Measurements from ENCODE around the gene CNPY1.
"Not testable (repeated sequence)": the region's sequence is repeated elsewhere in the genome, so short reads cannot be mapped to it uniquely, and the experiment has no call there.

The CNPY1 gene

GRCh38 chr7:155577509-155577905 lies 31.1 kb upstream of the CNPY1 start:
- no peak for DNase-seq

GRCh38 chr7:155576900-155577508 lies 30.6 kb upstream of the CNPY1 start:
- no peak for DNase-seq

DNA sequence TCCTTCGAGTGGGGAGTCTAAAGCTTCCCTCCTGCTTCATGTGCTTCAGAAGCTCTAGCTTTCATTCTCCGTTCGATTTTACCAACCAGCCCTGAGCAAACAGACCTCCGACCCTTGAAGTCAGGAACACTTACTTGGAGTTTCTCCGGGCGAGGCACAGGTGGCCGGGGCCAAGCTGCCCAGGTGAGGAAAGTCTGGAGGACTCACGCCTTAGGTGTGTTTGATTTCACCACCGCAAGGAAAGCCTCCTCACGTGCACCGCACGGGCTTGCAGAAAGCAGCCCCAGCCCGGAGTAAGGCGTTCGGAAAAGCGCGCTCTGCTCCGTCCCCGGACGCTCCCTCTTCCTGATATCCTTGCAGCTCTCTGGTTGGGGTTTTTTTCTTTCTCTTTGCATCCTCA lies 30.1 kb upstream of the CNPY1 start:
- DNase-seq, result no peak

DNA sequence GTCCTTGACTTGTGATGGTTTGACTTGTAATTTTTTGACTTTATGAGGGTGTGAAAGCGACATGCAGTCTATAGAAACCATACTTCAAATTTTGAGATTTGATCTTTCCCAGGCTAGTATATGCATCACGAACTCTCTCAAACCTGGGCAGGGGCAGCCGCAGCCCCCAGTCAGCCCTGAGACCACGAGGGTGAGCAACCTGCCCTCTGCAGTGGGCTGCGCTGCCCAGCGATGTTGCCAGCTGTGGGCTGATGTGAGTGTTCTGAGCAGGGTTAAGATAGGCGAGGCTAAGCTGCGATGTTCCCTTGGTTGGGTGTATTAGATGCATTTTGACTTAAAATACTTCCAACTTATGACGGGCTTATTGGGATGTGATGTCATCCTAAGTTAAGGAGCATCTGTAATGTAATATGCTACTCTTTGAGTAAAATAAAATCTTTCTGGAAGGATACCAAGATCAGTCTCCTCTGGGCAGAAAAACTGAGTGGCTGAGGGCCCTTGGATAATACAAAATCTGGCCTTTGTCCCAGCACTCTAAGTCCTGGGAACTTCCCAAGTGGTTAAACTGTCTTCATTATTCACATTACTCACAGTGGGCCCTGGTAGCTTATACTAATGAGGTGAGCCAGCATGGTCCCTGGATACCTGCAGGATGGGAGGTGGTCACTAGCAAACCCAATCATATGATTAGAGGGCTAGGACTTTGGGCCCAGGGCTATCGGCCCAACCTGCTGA lies 28.4 kb upstream of the CNPY1 start:
- DNase-seq, result no peak

GRCh38 chr7:155571581-155572345 lies 25.4 kb upstream of the CNPY1 start:
- DNase-seq, result no peak

DNA sequence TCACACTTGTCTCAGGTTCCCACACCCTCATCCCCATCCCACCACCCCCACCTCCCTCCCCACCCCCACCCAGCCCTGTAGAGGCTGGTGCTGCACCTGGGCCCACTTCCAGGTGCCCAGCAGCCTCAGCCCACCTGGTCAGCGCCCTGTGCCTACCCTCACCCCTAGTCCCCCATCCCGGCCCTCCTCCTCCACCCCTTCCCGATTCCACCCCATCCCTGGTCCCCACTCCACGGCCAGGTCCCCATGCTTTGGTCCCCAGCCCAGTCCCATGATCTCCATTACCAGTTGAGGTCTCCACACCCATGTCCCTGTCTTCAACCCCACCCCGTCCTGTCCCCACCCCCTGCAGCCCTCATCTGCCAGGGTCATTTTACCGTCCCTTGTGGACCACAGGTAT lies 24.6 kb upstream of the CNPY1 start:
- DNase-seq, result no peak

DNA sequence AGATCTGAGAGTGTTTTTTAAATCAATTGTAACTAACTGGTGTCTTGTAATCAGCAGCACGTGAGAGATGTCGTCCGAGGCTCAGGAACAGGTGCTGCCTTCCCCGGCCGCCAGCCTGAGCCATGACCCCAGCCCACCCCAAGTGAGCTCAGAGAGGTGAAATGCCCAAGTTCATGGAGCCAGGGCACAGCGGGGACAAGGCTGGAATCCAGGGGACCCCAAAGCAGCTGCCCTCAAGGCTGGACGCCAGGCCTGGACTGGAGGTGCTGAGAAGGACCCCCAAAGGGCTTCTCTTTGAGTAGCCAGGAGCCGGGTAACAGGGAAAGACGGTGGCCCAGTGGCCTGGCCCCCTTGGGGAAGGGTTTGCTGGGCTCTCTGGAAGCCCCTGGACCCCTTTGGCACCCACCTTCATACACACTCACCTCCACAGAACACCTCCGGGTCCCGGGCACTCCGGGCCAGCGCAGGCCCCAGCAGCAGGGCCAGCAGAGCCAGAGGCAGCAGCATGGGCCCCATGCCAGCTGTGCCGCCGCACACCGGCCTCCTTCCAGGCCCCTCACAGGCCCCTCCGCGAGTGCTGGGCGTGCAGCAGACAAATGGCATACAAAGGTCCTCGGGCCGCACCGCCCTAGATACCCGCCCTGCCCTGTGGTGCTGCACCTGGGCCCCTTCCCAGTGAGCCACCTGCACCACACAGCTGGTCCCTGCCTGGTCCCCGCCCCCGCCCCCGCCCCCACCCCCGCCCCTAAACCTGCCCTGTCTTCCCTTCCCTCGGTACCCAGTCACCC lies 24.0 kb upstream of the CNPY1 start:
- no peak for DNase-seq

DNA sequence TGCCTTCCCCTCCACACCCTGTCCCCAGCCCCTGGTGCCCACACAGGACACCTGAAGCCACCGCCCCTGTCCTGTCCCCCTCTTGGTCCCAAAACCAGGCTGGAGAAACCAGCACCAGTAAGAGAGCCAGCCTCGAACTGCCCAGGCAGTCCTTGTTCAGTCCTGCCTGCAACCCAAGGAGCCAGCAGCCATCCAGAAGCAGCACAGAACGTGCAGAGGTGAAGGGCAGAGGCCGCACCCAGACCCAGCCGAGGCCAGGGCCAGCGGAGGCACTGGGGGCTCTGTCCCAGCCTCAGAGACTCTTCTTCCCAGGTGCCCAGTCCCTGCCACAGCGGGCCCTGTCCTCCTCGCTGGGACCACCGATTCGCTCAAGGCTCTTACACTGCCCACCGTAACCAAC lies 23.3 kb upstream of the CNPY1 start:
- DNase-seq, result no peak

GRCh38 chr7:155568842-155569494 lies 22.6 kb upstream of the CNPY1 start:
- no peak for DNase-seq

- DNase-seq, result no peak
Observed at GRCh38 chr7:155568333-155568660, 21.9 kb upstream of the CNPY1 start.

GRCh38 chr7:155567646-155568332 lies 21.4 kb upstream of the CNPY1 start:
- DNase-seq, result no peak

GRCh38 chr7:155566011-155566836 lies 19.9 kb upstream of the CNPY1 start:
- no peak for DNase-seq

- no peak for DNase-seq
Observed at GRCh38 chr7:155565596-155565995, 19.2 kb upstream of the CNPY1 start.

DNA sequence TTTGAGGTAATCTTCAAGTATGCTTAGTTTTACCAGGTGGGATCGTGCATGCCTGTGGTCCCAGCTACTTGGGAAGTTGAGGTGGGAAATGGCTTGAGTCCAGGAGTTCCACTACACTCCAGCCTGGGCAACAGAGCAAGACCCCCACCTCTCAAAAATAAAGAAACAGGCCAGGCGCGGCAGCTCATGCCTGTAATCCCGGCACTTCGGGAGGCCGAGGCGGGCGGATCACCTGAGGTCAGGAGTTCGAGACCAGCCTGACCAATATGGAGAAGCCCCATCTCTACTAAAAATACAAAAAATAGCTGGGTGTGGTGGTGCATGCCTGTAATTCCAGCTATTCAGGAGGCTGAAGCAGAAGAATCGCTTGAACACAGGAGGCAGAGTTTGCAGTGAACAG lies 16.6 kb upstream of the CNPY1 start:
- not testable (repeated sequence) for DNase-seq

DNA sequence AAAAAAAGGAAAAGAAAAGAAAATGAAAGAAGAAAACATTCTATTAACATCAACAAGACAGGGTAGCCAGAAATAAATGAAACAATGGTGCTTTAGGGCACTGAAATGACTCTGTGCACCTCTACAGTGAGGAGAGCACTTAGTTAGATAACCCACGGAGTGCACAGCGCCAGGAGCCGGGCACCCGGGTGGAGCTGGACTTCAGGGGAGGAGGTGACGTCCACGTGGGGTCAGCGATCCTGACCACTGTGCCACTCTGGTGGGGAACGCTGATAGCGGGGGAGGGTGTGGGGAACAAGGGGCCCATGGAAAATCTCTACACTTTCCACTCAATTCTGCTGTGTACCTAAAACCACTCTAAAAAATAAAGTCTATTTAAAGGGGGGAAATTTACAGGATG lies 15.7 kb upstream of the CNPY1 start:
- DNase-seq, result no peak

DNA sequence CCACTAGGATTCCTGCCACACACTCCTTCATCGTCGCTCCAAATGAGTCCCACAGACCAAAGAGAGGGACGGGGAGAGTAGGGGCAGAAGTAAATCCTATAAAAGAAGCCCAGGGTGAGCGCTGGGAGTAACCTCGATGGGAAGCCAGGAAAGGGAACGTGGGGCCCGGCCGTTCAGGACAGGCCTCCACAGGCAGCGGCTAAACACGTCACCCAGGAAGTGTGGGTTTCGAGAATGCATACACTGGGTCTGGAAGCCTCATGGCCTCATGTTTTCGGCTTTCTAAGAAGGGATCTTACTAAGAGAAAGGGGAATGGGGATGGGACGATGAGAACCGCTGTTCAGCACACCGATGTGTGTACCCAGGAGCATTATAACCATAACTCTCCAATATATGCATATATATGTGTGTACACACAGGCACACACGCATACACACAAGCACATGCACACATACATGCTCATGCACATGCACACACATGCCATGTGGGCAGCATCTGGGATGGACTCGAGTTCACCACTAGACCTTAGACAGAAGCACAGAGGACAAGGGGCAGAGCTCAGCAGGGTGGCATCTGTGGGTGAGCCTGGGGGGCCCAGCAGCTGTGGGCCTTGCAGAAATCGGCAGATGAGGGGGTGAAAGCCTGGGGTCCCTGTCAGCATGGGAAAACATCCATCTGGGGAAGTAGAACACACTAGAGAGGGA lies 14.8 kb upstream of the CNPY1 start:
- no peak for DNase-seq

DNA sequence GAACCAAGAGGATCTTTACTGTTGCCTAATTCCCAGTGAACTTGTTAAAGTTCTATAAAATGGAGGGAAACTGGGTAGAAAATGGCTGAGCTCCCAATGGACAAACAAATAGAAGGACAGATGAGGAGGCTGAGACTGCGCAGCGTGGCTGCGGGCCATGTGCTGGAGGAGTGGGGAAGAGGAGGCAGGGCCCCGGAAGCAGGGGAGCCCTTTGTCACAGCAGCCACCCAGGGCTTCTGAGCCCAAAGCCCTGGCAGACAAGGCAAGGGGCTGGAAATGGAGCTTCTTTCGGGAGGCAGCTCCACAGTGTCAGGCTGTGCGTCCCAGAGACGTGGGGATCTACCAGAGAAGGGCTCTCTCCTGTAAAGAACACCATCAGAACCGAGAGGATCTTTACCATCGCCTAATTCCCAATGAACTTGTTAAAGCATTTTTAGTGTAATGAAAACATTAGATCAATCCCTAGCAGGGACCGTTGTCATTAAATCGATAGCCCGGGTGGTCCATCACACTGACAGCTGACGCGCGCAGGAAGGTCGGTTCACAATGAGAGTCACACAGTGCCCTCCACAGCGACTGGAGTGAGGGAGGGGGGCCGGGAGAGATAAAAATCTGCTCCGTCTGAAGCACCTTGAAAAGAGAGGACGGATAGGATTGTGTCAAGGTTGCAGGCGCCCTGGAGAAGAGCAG lies 14.0 kb upstream of the CNPY1 start:
- DNase-seq, result no peak

DNA sequence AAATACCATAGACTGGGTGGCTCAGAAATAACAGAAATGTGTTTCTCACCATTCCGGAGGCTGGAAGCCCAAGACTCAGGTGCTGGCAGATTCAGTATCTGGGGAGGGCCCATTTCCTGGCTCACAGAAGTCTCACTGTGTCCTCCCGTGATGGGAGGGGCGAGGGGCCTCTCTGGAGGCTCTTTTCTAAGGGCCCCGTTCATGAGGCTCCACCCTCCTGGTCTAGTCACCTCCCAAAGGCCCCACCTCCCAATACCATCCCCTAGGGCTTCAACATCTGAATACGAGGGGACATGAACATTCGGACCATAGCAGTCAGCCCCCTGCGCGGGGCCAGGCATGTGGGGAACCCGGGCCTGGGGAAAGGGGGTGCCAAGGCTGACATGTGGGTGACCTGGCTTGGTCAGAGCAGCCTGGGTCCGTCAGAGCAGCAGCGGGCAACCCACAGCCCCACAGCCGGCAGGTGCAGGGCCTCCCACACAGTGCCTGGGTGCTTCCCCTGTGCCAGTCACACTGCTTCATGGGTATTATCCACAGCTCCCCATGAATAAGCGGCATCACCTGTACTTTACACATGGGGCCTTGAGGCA lies 13.3 kb upstream of the CNPY1 start:
- no peak for DNase-seq

DNA sequence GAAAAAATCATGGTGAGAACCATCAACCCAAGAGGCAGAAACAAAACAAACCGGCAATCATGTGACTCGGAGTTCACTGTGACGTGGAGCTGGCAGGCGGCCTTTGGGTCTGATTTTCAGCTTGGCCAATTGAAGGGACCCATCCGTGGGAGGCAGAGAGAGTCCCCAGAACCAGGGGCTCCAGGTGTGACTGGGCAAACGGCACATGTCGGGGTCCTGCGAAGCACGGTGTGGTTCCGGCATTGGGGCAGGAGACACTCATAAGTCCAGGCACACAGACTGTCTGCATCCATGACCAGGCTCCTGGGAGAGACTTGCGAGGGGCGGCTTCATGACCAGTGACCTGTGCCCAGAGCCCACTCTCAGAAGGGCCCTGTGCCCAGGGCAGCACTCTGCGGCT lies 12.6 kb upstream of the CNPY1 start:
- DNase-seq, result no peak

DNA sequence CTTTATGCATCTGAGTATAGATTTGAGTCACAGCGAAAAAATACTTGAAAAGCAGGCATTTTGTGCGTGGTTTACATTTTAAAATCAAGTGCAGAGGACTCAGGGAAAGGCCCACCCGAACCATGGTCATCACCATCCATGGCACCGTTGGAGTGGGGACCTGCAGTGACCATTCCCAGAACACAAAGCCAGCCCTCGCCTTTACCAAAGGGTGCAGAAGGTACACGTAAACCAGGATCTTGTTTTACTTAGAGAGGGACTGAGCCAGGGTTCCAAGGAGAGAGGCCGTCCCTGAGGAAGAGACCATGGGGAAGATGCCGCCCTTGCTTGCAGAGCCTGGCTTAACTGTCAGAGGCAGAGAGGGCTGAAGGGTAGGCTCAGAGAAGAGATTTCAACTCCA lies 12.0 kb upstream of the CNPY1 start:
- DNase-seq, result no peak
